ENCODE measurements around the gene DAPK1.
A peak's percentile ranks its signal among the peaks of the same experiment; 100 is the strongest.

DAPK1 gene

GRCh38 chr9:87497604-87498045 is at the start of gene DAPK1:
Gene DAPK1, plus strand, starts transcription at chr9:87497867. Its CDS starts 1,211 bp downstream, at chr9:87499078.
- Histone ChIP-seq H3K4me1 (ENCODE audit: control insufficient read depth, insufficient read depth, low read length) (peaks cover 8% of the 10 kb centered on the region), H3K36me3 (ENCODE audit: control insufficient read depth, insufficient read depth, low read length) (no peaks in the 10 kb centered on the region), H3K27me3 (ENCODE audit: control insufficient read depth, insufficient read depth, low read length) (peaks cover 3% of the 10 kb centered on the region), H3K9ac (ENCODE audit: low read length) (peak within 1 kb of the TSS; percentile 41), H3K4me3 (ENCODE audit: low read length) (peak within 1 kb of the TSS; percentile 84), H3K27ac (ENCODE audit: low read depth, low read length) (peak within 1 kb of the TSS; percentile 75)

- Histone ChIP-seq H3K27me3 (ENCODE audit: control insufficient read depth, insufficient read depth, low read length) (no peaks in the 10 kb centered on the region), H3K4me3 (ENCODE audit: low read length) (no peak overlapping the region), H3K4me1 (ENCODE audit: control insufficient read depth, insufficient read depth, low read length) (no peaks in the 10 kb centered on the region), H3K9ac (ENCODE audit: low read length) (no peak overlapping the region), H3K36me3 (ENCODE audit: control insufficient read depth, insufficient read depth, low read length) (no peaks in the 10 kb centered on the region), H3K27ac (ENCODE audit: low read depth, low read length) (no peak overlapping the region)
These were observed 46.5 kb upstream of the DAPK1 start for GRCh38 chr9:87451149-87451548.

GRCh38 chr9:87455407-87455806 is 42.3 kb upstream of the DAPK1 start:
- no peak overlapping the region for H3K9ac ChIP-seq (ENCODE audit: low read length)
- H3K36me3 ChIP-seq (ENCODE audit: control insufficient read depth, insufficient read depth, low read length) = no peaks in the 10 kb centered on the region
- no peaks in the 10 kb centered on the region for H3K4me1 ChIP-seq (ENCODE audit: control insufficient read depth, insufficient read depth, low read length)
- H3K27me3 ChIP-seq (ENCODE audit: control insufficient read depth, insufficient read depth, low read length) = no peaks in the 10 kb centered on the region
- no peak overlapping the region for H3K4me3 ChIP-seq (ENCODE audit: low read length)
- no peak overlapping the region for H3K27ac ChIP-seq (ENCODE audit: low read depth, low read length)

GRCh38 chr9:87461256-87461655 is 36.4 kb upstream of the DAPK1 start:
- H3K4me1 ChIP-seq (ENCODE audit: control insufficient read depth, insufficient read depth, low read length) = no peaks in the 10 kb centered on the region
- H3K27ac ChIP-seq (ENCODE audit: low read depth, low read length) = no peak overlapping the region
- no peaks in the 10 kb centered on the region for H3K36me3 ChIP-seq (ENCODE audit: control insufficient read depth, insufficient read depth, low read length)
- H3K4me3 ChIP-seq (ENCODE audit: low read length) = no peak overlapping the region
- no peaks in the 10 kb centered on the region for H3K27me3 ChIP-seq (ENCODE audit: control insufficient read depth, insufficient read depth, low read length)
- no peak overlapping the region for H3K9ac ChIP-seq (ENCODE audit: low read length)

GRCh38 chr9:87464110-87464991 is 33.3 kb upstream of the DAPK1 start:
- Histone ChIP-seq H3K36me3 (ENCODE audit: control insufficient read depth, insufficient read depth, low read length) (no peaks in the 10 kb centered on the region), H3K4me3 (ENCODE audit: low read length) (no peak overlapping the region), H3K9ac (ENCODE audit: low read length) (no peak overlapping the region), H3K27ac (ENCODE audit: low read depth, low read length) (no peak overlapping the region), H3K27me3 (ENCODE audit: control insufficient read depth, insufficient read depth, low read length) (no peaks in the 10 kb centered on the region), H3K4me1 (ENCODE audit: control insufficient read depth, insufficient read depth, low read length) (no peaks in the 10 kb centered on the region)

GRCh38 chr9:87464992-87465378 is 32.7 kb upstream of the DAPK1 start:
- Histone ChIP-seq H3K27me3 (ENCODE audit: control insufficient read depth, insufficient read depth, low read length) (no peaks in the 10 kb centered on the region), H3K4me3 (ENCODE audit: low read length) (no peak overlapping the region), H3K36me3 (ENCODE audit: control insufficient read depth, insufficient read depth, low read length) (no peaks in the 10 kb centered on the region), H3K9ac (ENCODE audit: low read length) (no peak overlapping the region), H3K4me1 (ENCODE audit: control insufficient read depth, insufficient read depth, low read length) (no peaks in the 10 kb centered on the region), H3K27ac (ENCODE audit: low read depth, low read length) (no peak overlapping the region)

GRCh38 chr9:87465816-87466215 is 31.9 kb upstream of the DAPK1 start:
- H3K27me3 ChIP-seq (ENCODE audit: control insufficient read depth, insufficient read depth, low read length) = no peaks in the 10 kb centered on the region
- H3K4me3 ChIP-seq (ENCODE audit: low read length) = no peak overlapping the region
- H3K27ac ChIP-seq (ENCODE audit: low read depth, low read length) = no peak overlapping the region
- no peaks in the 10 kb centered on the region for H3K36me3 ChIP-seq (ENCODE audit: control insufficient read depth, insufficient read depth, low read length)
- no peaks in the 10 kb centered on the region for H3K4me1 ChIP-seq (ENCODE audit: control insufficient read depth, insufficient read depth, low read length)
- no peak overlapping the region for H3K9ac ChIP-seq (ENCODE audit: low read length)

- no peaks in the 10 kb centered on the region for H3K4me1 ChIP-seq (ENCODE audit: control insufficient read depth, insufficient read depth, low read length)
- H3K9ac ChIP-seq (ENCODE audit: low read length) = no peak overlapping the region
- no peaks in the 10 kb centered on the region for H3K27me3 ChIP-seq (ENCODE audit: control insufficient read depth, insufficient read depth, low read length)
- H3K27ac ChIP-seq (ENCODE audit: low read depth, low read length) = no peak overlapping the region
- no peak overlapping the region for H3K4me3 ChIP-seq (ENCODE audit: low read length)
- no peaks in the 10 kb centered on the region for H3K36me3 ChIP-seq (ENCODE audit: control insufficient read depth, insufficient read depth, low read length)
These were observed 30.5 kb upstream of the DAPK1 start for GRCh38 chr9:87467187-87467586.

GRCh38 chr9:87469793-87470465 is 27.7 kb upstream of the DAPK1 start:
- Histone ChIP-seq H3K27me3 (ENCODE audit: control insufficient read depth, insufficient read depth, low read length) (no peaks in the 10 kb centered on the region), H3K4me1 (ENCODE audit: control insufficient read depth, insufficient read depth, low read length) (no peaks in the 10 kb centered on the region), H3K4me3 (ENCODE audit: low read length) (no peak overlapping the region), H3K36me3 (ENCODE audit: control insufficient read depth, insufficient read depth, low read length) (no peaks in the 10 kb centered on the region), H3K27ac (ENCODE audit: low read depth, low read length) (no peak overlapping the region), H3K9ac (ENCODE audit: low read length) (no peak overlapping the region)

- H3K4me3 ChIP-seq (ENCODE audit: low read length) = no peak overlapping the region
- no peaks in the 10 kb centered on the region for H3K36me3 ChIP-seq (ENCODE audit: control insufficient read depth, insufficient read depth, low read length)
- H3K9ac ChIP-seq (ENCODE audit: low read length) = no peak overlapping the region
- H3K4me1 ChIP-seq (ENCODE audit: control insufficient read depth, insufficient read depth, low read length) = no peaks in the 10 kb centered on the region
- H3K27ac ChIP-seq (ENCODE audit: low read depth, low read length) = no peak overlapping the region
- H3K27me3 ChIP-seq (ENCODE audit: control insufficient read depth, insufficient read depth, low read length) = no peaks in the 10 kb centered on the region
These were observed 25.9 kb upstream of the DAPK1 start for GRCh38 chr9:87471746-87472145.

- H3K4me1 ChIP-seq (ENCODE audit: control insufficient read depth, insufficient read depth, low read length) = no peaks in the 10 kb centered on the region
- H3K9ac ChIP-seq (ENCODE audit: low read length) = no peak overlapping the region
- H3K36me3 ChIP-seq (ENCODE audit: control insufficient read depth, insufficient read depth, low read length) = no peaks in the 10 kb centered on the region
- H3K27me3 ChIP-seq (ENCODE audit: control insufficient read depth, insufficient read depth, low read length) = no peaks in the 10 kb centered on the region
- H3K27ac ChIP-seq (ENCODE audit: low read depth, low read length) = no peak overlapping the region
- H3K4me3 ChIP-seq (ENCODE audit: low read length) = no peak overlapping the region
These were observed 22.2 kb upstream of the DAPK1 start for GRCh38 chr9:87475463-87475862.

- Histone ChIP-seq H3K4me3 (ENCODE audit: low read length) (no peak overlapping the region), H3K27ac (ENCODE audit: low read depth, low read length) (no peak overlapping the region), H3K4me1 (ENCODE audit: control insufficient read depth, insufficient read depth, low read length) (no peaks in the 10 kb centered on the region), H3K9ac (ENCODE audit: low read length) (no peak overlapping the region), H3K27me3 (ENCODE audit: control insufficient read depth, insufficient read depth, low read length) (no peaks in the 10 kb centered on the region), H3K36me3 (ENCODE audit: control insufficient read depth, insufficient read depth, low read length) (no peaks in the 10 kb centered on the region)
These were observed 19.3 kb upstream of the DAPK1 start for GRCh38 chr9:87478226-87478992.
